Hematopoietic multipotent progenitor cell treated with erythropoietin and hydrocortisone succinate and interleukin-3 and kit ligand, for 6 days (in vitro differentiated cells): ENCODE measurements around the gene TFEC.
"Not testable (repeated sequence)": the region's sequence is repeated elsewhere in the genome, so short reads cannot be mapped to it uniquely, and the experiment has no call there.

Experiments
- DNase-seq: peaks from one replicate; pipeline ENCODE4 v3.0.0-alpha.2; 2015

TFEC gene, protein sequence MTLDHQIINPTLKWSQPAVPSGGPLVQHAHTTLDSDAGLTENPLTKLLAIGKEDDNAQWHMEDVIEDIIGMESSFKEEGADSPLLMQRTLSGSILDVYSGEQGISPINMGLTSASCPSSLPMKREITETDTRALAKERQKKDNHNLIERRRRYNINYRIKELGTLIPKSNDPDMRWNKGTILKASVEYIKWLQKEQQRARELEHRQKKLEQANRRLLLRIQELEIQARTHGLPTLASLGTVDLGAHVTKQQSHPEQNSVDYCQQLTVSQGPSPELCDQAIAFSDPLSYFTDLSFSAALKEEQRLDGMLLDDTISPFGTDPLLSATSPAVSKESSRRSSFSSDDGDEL

DNA sequence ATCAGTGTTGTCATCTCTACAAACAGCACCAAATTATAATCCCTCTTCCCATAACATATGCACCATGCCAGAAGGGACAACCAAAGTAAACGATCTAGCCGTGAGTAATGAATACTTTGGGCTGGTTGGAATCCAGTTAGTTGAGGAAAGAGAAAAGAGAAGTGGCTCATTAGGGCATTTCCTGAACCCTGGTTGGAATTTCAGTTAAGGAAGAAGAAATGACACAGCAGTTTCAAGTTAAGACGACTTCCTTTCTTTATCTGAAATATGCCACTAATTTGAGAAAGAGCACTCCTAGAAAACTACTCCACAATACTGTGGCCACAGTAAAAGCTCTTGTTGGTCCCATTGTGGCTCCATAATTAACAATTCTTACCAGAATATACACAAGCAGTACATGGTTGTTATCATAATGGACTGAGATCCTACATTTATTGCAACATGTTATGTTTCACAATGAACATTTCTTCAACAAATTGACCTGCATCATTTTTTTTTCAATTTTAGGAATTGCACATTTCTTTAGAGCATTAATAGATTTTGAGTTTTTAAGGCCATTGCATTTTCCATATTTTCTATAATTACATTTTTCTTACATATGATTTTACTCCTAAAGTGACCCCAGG is at the start of gene TFEC:
Gene TFEC, minus strand, starts transcription at position 113 of the 626 bp plus-strand sequence. CDS start 46,322 bp downstream, outside the sequence.
- DNase-seq, result peak; percentile 36

DNA sequence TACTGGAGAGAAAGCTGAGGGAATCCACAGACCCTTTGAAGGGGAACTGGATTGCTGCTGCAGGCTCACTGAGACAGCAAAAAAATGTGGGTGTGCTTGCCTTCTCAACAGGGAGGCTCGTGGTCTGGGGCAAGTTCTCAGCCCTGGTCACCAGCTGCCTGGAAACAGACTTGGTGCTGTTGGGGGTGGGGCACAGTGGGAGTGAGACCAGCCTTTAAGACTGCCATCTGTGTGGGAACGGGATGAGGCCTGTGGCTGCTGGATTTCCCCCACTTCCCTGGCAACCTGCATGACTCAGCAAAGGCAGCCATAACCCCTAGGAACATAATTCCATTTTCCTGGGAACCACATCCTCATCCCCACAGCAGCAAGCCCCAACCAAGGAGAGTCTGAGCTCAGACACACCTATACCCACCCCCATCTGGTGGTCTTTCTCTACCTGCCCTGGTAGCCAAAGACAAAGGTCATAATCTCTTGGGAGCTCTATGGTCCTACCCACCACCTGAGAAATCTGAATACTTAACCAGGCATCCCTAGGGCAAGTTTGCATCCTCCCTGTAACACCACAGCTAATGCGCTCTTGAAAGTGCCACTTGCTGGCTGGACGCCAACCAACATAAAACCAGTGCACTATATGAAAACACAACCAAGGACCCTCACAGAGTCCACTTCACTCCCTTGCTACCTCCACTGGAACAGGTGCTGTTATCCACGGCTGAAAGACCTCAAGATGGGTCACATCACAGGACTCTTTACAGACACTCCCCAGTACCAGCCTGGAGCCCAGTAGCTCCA is 45.0 kb upstream of the TFEC start:
- no peak for DNase-seq

DNA sequence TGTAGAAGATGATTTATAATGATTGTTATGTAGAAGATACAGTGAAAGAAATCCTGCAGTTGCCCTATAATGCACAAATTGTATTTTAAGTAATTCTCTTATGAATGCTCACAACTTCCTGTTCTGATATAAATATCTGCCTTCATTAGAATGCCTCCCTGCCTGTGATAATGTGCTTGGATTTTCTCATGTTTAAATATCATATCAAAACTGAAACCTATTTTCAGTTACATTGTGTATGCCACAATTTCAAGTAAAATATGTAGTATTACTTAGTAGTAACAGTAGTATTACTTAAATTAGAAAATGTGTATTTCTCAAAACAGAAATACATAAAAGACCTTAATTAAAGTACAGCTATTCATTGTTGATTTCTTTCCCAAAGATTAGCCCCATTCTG is 41.1 kb upstream of the TFEC start:
- DNase-seq, result no peak

DNA sequence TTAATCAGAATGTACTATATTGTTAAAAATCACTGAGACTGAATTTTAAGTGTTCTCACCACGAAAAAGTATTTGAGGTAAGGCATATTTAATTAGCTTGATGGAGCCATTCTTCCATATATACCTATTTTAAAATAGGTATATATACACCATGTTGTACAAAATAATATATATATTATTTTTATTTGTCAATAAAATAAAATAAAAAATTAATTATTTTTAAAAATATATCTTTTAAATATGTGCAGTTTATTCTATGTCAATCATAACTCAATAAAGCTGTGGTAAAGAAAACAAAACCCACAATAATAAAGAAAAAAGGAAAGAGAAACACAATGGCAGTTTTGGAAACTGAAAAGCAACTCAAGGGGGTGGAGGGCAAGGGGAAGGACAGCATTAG is 33.6 kb upstream of the TFEC start:
- DNase-seq, result no peak

DNA sequence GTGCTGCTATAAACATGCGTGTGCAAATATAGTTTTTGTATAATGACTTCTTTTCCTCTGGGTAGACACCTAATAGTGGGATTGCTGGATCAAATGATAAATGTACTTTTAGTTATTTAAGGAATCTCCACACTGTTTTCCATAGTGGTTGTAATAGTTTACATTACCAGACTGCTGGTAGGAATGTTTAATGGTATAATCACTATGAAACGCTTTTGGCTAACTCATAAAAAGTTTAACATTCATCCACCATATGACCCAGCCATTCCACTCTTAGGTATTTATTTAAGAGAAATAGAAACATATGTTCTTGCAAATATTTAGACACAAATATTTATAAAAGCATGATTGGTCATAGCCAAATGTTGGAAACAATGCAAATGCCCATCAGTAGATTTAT is 32.1 kb upstream of the TFEC start:
- no peak for DNase-seq

DNA sequence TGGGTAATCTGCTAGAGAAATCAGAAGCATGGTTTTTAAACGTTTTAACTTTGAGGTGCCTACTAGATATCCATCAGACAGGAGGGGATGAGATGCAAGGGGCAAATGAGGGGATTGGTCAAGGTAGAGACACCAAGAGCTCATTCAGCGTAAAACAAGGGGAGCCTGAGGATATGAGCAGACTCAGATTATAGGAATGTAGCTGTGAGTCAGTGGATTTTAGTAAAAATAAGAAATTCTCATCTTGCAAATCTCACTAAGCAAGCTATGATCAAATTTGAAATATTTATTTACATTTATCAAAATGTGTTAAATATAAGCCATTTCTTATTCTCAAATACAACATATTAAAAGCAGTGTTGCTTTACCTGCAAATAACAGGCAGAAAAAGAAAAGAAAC is 21.4 kb upstream of the TFEC start:
- DNase-seq, result no peak

DNA sequence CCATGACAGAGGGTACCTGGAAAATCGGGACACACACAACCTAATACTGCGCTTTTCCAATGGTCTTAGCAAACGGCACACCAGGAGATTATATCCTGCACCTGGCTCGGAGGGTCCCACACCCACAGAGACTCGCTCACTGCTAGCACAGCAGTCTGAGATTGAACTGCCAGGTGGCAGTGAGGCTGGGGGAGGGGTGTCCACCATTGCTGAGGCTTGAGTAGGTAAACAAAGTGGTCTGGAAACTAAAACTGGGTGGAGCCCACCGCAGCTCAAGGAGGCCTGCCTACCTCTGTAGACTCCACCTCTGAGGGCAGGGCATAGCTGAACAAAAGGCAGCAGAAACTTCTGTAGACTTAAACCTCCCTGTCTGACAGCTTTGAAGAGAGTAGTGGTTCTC is 16.7 kb upstream of the TFEC start:
- DNase-seq, result not testable (repeated sequence)

DNA sequence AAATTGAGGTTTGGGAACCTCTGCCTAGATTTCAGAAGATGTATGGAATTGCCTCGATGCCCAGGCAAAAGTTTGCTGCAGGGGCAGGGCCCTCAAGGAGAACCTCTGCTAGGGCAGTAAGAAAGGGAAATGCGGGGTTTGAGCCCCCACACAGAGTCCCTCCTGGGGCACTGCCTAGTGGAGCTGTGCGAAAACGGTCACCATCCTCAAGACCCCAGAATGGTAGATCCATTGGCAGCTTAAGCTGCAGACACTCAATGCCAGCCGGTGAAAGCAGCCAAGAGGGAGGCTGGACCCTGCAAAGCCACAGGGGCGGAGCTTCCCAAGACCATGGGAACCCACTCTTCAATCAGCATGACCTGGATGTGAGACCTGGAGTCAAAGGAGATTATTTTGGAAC is 15.0 kb upstream of the TFEC start:
- no peak for DNase-seq

DNA sequence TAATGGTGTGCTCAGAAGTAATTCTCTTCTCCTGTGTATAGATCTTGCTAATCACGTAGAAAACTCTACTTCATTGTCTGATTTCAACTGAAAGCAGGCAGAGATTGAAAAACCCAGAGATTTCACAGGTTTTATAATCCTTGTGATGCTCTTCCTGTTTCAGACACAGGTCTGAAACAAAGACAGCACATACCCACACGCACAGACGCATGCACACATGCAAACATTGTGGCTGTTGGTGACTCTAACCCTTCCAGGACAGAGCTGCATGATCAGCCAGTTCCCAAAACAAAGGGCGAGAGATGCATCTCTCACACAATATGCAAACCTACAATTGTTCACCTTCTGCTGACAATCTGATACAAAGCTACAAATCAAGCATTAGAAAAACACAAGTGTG is 11.1 kb upstream of the TFEC start:
- no peak for DNase-seq

DNA sequence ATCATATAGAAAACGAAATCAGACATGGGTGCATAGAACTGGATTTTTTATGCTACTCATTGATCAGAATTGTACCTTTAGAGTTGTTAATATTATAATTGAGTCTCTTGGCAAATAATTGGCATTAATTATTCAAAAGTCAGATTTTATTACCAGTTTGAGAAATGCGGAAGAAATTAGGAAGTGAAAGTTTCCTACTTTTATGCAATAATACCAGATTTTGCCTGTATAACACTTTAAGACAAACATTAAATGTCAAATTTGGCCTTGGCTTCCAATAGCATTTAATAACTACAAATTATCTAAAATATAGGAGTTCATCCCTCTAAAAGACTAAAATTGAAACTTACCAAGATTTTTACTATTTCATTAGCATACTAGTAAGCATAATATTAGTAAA is 6.8 kb upstream of the TFEC start:
- no peak for DNase-seq

DNA sequence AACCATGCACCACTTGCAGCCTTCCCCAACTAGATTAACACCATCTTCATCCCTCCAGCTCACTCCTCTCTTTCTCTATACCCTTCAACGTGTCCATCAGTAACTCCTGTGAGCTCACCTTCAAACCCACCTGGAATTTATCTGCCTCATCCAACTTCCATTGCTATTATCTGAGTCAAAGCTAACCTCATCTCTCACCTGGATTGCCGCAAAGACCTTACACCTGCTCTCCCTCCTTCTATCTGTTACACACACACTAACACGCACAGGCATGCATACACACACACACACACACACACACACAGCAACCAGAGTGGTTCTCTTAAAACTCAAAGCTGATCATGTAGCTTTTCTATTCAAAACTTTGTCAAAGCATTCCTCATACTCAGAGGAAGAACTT is 3.8 kb upstream of the TFEC start:
- no peak for DNase-seq

DNA sequence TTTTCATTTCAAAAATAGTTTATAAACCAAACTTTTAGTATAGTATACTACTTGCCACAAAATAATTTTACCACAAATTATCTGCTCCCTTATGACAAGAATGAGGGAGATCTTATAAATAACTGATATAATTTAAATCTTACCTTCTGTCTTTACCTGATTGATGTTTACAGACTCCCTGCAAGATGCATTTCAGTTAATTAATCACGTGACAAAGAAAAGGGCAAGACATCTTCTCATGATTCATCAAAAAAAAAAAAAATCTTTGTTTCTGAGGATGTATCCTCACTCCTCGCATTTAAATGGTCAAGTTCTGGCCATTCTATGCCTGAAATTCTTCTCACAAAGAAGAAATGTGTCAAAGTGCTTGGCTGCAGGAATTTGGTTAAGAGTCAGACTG is 2.3 kb upstream of the TFEC start:
- DNase-seq, result no peak

DNA sequence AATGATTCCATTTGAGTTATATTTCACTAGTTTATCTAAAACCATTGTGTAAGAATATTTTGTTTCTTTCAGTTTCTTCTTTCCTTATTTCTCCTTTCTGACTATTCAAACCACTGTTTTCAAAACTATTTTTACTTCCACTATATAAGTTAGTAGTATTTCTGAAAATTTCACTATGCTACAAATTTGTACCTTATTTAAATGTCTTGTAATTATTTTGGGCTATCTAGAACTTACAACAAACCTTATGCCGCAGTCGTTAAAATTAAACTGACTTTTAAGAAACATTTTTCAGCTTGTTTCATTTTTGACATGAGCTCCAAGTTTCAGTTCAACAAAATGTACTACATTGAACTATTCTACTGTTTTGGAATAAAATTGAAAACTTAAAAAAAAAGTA is 1.8 kb downstream of the TFEC start:
- DNase-seq, result no peak

DNA sequence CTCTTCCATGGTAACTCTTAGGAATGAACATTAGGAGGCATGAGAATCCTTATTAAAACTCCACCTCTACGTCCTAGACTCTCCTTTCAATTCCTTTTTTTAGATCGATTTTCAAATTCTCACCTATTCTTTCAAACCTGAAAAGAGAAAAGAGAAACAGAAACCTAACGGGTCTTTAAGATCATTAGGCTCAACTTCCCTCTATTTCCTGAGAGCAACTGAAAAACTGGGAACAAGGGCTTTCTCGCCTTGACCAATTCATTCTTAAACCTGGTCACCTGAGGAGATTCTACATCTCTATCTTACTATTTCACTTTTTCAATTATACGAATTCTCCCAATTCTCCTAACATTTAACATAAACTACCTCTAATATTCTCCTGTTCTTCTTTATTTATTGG is 2.8 kb downstream of the TFEC start:
- DNase-seq, result no peak

DNA sequence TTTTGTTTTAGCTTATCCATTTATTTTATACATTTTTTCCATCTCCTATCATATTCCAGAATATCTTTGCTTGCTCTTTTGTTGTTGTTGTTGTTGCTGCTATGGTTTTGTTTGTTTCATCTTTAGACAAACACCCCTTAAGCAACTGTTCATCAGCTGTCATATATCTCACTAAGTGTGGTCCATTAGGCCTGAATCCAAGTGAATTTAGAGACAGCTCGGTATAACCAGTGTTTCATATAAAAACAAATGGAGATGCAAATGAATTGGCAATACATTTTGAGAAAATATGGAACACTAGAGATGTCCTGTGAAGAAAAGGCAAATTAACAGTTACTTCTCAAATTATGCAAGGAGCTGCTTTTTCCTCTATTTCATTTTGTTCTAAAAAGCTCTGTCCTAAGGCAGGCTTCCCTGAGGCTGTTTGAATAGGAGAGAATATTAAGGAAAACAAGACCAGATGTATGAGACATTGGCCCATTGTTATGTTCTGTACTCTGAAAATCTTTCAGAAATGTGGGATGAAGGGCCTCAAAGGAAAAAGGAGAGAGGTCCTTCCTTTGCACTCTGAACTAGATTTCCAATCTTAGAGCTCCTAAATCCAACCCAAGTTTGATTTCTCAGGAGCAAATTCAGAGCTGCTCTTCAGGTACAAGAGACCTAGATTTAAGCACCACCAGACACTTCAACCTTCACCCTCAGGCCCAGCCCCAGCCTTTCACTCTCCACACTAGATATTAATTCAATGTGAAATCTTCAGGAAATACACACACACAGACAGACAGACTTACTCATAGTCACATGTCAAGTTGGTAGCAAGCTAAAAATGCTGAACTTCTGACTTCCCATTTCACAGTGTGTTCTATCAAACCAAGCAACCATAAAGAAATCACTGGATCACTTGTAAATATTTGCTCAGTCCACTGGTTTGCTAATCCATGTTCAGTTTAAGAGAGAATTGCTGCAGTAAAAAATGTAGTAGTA is 5.4 kb downstream of the TFEC start:
- peak; percentile 35 for DNase-seq

DNA sequence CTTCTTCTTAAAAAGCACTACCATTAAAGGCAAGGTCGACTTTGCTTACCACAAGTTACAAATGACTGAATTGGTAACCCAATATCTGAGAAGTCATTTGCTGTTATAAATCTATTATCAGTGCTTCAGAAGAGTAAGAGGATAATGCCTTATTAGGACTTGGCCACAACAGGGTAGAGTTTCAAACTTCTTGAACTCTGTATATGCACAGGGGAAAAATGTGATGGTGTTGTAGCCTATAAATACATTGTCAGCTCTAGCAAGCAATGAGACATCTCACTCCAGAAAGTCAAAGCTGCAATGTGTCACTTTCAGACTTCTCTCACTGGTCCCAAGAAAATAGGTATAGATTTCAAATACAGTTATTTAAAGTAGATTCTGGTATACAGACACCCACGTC is 9.3 kb downstream of the TFEC start:
- DNase-seq, result no peak

DNA sequence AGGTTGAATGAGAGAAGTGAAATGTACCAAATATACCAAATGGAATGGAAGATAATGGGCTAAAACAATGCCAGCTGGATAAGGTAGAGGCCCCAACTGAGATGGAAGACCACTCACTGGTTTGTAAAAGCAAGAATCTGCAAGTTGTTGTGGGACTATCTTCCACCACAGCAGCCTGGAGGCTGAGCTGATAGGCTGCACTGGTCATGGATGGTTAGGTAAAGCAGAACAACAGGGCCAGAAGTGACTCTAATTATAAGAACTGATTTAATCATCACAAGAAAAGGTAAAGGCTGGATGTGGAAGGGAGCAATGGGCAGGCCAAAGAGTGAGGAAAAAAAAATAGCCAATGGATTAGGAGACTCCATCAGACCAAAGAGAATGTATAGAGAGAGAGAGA is 11.8 kb downstream of the TFEC start:
- no peak for DNase-seq

DNA sequence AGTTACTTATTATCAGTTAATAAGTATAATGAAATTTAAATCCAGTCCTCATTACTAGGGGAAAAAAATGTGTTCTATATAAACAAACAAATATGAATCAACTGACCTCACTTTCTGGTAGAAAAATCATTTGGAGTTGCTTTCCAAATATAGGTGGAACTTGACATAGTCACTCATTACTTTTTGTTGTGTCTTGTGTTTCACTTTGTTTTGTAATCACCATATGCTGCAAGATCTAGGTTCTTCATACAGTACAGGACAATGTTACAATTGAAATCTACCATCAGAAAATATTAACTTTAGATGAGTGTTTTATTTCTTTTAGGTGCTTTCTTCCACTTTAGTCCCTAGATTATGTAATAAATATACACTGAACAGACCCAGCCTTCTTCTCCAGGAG is 16.9 kb downstream of the TFEC start:
- no peak for DNase-seq

DNA sequence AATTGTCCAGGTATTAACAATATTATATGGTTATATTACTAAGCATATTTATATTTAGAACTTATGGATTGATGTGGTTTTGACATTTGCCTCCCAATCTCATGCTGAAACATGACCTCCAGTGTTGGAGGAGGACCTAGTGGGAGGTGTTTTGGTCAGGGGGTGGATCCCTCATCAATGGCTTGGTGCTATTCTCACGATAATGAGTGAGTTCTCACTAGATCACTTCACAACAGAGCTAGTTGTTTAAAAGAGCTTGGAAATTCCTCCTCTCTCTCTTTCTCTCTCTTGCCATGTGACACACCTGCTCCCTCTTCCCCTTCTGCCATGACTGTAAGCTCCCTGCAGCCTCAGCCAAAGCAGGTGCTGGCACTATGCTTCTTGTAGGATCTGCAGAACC is 19.0 kb downstream of the TFEC start:
- DNase-seq, result no peak

DNA sequence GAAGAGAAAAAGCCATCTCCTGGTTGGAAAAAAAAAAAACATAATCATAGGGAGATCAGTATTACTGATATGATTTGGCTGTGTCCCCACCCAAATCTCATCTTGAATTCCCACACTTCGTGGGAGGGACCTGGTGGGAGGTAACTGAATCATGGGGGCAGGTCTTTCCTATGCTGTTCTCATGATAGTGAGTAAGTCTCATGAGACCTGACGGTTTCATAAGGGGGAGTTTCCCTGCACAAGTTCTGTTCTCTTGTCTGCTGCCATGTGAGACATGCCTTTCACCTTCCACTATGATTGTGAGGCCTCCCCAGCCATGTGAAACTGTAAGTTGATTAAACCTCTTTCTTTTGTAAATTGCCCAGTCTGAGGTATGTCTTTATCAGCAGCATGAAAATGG is 25.8 kb downstream of the TFEC start:
- not testable (repeated sequence) for DNase-seq

DNA sequence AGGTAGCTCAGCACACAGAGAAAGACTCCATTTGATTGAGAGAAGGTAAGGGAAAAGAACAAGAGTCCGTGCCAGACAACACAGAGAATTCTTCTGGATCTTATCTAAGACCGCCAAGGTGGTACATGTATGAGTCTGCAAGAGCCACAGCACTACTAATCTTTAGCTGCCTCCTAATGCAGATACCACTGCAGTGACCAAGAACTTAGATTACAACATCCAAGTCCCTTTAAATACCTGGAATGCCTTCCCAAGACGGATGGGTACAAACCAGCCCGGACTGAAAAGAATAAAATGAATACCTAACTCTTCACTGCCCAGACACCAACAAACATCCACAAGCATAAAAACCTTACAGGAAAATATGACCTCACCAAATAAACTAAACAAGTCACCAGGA is 33.3 kb downstream of the TFEC start:
- no peak for DNase-seq

DNA sequence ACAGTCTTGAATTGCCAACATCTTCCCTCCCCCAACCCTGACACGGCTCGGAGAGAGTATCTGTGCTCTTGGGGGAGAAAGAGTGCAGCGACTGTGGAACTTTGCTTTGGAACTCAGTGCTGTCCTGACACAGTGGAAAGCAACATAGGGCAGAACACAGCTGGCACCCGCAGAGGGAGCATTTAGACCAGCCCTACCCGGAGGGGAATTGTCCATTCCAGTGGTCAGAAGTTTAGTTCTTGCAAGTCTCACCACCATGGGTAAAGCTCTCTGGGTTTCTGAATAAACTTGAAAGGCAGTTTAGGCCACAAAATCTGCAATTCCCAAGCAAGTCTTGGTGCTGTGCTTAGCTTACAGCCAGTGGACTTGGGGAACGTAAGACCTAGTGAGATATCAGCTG is 34.9 kb downstream of the TFEC start:
- no peak for DNase-seq

DNA sequence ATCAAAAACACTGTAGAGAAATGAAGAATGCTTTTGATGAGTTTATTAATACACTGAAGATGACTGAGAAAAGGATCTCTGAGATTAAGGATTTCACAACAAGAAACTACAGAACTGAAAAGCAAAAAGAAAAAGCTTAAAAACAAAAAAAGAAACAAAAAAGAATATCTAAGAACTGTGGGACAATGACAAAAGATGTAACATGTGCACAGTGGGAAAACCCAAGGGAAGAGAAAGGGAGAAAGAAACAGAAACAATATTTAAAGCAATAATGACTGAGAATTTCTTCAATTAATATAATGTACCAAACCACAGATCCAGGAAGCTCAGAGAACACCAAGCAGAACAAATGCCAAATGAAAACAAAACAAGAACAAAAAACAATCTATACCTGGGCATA is 42.2 kb downstream of the TFEC start:
- DNase-seq, result no peak
